ENCODE results near the gene MB.

DNA sequence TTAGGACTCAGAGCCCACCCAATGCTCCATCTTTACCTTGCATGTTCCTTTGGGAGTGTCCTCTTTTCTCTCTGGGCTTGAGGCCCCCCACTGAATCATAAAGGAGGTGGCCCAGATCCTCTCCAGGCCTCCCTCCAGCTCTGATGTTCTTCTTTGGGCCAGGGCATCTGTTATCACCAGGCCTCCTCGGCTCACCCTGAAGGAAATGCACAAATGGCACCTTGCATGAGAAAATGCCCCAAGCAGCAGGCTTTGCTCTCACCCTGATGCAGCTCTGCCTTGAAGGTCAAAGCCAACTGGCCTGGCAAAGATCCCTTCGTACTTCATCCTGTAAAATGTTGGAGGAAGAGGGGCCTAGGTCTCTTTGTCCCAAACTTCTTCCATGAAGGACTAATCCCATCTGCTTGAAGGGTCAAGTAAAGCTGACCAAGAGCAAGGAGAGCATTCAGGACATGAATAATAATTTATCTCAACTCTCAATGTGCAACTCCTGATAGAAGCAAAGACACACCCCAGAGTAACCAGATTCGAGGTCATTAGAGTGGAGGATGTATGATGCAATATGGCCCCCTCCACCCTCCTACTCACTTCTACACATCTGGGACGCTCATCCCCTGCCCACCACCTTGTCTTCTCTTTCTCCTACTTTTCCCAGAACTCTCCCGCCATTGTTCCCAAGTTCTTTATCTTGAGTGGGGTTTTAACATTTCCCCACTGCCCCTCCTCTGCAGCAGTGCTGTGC, 40.6 kb upstream of the MB start:
- TF ChIP-seq, protein P1, sequence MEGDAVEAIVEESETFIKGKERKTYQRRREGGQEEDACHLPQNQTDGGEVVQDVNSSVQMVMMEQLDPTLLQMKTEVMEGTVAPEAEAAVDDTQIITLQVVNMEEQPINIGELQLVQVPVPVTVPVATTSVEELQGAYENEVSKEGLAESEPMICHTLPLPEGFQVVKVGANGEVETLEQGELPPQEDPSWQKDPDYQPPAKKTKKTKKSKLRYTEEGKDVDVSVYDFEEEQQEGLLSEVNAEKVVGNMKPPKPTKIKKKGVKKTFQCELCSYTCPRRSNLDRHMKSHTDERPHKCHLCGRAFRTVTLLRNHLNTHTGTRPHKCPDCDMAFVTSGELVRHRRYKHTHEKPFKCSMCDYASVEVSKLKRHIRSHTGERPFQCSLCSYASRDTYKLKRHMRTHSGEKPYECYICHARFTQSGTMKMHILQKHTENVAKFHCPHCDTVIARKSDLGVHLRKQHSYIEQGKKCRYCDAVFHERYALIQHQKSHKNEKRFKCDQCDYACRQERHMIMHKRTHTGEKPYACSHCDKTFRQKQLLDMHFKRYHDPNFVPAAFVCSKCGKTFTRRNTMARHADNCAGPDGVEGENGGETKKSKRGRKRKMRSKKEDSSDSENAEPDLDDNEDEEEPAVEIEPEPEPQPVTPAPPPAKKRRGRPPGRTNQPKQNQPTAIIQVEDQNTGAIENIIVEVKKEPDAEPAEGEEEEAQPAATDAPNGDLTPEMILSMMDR (IDR thresholded peaks at IDR 0.05), result no peak
- no peak for TF ChIP-seq POLR2A (IDR thresholded peaks at IDR 0.05)

Data from right lobe of liver (tissue), 4 donors.